ENCODE data around the gene EAF1. TPM values are rescaled to one million over a fixed set of nuclear protein-coding genes. Genes with fewer than 3 reads are reported as not detected.
"Not testable (repeated sequence)": the region's sequence is repeated elsewhere in the genome, so short reads cannot be mapped to it uniquely, and the experiment has no call there.

Gene EAF1
- total RNA-seq, 1 donor from 2014 or later: 7.8 TPM

DNA sequence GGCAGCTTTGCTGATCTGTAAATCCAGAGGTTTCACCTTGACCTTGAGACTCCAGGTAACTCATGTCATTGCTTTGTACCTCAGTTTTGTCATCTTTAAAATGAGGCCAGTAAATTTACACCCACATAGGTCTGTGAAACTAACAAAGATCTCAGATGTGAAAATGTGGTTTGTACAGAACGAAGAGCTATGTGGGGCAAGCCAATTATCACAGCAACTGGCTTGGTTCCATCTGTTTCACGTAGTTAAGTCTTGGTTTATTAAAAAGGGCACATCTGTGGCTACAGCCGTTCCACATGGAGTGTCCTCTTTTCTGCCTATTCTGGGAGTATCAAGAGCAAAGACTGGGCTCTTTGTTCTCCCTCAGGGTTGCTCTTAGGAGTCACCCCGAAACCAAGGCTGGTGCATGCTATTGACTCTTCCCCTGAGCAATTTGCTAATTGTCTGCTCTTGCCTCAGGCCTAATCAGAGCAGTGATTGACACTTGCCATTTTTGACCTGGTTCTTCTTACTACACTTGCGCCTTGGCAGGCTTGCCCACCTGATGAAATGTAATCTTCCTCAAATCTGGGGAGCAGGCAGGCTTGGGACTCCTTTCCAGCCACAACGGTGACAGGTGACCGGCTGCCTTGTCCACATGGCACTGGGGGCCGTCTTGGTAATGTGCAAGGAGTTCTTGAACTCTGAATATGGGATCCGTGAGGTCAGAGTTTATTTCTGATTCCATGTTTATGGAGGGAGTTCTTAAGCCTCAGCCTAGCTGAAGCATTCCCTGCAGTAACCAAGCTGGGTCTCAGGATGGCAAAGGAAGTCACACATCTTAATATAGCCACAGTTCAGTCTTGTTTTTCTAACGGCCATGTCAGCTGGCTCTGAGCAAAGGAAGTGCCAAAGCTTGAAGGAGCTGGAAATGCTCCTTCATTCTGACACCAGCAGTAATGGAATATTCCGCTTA lies 40.1 kb downstream of the EAF1 start:
- ATAC-seq (ENCODE audit: poor library complexity) (no peak), DNase-seq (no peak)
- intact Hi-C loops (cut with DNase I): no loop called here

DNA sequence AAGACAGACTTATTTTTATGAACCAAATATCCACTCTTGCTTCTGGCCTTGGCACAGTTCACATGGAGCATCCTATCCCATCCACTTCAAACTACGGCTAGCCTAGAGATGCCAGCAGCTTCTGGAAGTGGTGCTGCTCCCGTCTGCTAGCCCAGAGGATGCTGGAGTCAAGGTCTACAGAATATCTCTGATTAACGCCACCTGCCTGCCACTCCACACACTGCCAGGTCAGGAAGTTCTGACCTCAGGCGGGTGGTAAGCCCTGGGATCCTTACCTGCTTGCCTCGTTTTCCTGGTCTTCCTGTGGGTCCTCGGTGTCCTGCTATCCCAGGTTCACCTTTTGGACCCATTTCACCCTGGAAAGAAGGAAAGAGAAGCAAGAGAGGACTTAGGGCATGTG lies 42.9 kb downstream of the EAF1 start:
- ATAC-seq (ENCODE audit: poor library complexity): no peak
- no peak for DNase-seq
- intact Hi-C loops (cut with DNase I): no loop called here

- ATAC-seq (ENCODE audit: poor library complexity) (no peak), DNase-seq (no peak)
- intact Hi-C loops (cut with DNase I): no loop called here
Observed at GRCh38 chr3:15470849-15471248, 43.5 kb downstream of the EAF1 start.

DNA sequence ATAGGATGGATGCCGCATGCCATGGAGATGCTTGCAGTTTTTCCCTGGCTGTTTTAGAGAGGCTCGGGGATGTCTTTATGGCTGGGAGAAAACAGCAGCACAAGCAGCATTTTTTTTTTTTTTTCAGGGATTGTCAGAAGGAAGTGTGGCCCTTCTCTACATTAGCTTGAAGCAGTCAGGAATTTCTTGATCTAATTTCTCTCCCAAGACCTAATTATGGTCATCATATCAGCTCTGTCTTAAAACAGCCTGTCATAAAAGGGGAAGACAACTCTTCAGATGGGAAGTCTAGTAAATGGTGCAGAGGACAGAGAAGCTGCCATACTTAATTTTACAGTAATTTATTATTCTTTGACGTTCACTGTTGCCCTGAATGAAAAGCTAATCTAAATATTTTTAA lies 44.5 kb downstream of the EAF1 start:
- intact Hi-C loops (cut with DNase I): no loop called here
- no peak for ATAC-seq (ENCODE audit: poor library complexity)
- no peak for DNase-seq

DNA sequence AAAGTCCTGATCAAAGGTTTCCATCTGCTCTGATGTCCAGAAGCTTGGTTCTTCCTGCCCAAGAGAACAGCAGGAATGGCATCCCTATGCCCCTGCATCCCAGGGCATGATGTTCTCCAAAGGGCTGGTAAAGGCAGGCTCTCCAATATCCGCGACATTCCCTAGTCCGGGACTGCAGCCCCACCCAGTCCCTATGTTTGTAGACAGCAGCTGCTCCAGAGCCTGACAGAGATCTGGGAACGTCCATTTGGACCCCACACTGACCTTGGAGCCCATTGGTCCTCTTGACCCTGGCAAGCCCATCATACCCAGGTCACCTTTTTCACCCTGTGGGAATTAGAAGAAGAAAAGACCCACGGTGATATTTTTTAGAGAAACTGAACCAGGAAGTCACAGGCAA lies 47.8 kb downstream of the EAF1 start:
- ATAC-seq (ENCODE audit: poor library complexity) (no peak), DNase-seq (no peak)
- intact Hi-C loops (cut with DNase I): no loop called here

DNA sequence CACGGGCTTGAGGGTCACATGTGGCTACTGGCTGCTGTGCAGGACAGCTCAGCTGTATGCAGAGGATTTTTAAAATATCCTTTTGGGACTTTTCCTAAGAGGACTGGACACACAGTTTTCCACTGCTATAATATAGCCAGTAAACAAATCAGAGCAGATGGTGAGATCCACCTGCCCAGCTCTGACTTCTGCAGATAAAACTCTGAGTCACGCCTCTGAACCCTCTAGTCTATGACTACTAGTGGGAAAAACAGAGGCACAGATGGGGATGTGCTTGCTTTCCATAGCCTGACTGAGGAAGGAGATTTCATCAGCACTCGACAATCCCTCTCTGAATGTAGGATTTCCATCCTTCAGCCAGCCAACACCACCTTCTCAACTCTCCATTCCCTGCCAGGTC lies 49.0 kb downstream of the EAF1 start:
- ATAC-seq (ENCODE audit: poor library complexity) (peak; percentile 19), DNase-seq (no peak)

DNA sequence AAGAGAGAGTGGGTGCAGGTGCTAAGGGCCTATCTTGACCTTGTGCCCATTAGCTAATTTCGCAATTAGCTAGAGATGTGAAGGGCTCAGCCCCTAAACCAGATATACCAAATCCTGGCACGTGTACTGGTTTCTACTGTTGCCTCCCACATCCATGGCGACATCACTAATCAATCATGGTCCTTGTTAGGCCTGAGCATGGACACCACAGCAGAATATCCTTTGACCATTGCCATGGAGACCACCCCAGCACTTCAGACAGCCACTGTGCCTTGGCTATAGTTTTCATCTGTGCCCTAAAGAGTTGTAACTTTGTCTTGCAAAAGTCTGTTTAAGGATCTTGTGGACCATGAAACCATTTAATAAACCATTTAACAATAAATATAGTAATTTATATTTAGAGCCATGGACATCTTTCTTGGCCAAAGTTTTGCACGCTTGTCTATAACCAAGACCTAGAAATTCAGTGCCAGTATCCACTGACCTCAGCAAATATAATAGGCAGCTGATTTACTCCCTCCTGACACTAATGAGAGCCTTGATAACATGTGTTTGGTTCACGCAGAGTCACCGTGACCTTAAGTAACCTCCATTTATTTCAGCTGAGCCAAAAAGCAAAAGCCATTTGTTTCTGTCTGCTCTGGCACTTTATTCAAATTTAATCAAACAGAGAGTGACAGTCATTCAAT lies 50.7 kb downstream of the EAF1 start:
- intact Hi-C loops (cut with DNase I): no loop called here
- DNase-seq (no peak), ATAC-seq (ENCODE audit: poor library complexity) (peak; percentile 92)

More for the DNA sequence above, 49.0 kb downstream of the EAF1 start:
- intact Hi-C loops (cut with DNase I): no loop called here

- ATAC-seq (ENCODE audit: poor library complexity): no peak
- DNase-seq: no peak
- intact Hi-C loops (cut with DNase I): no loop called here
Observed at GRCh38 chr3:15478640-15478979, 51.2 kb downstream of the EAF1 start.

GRCh38 chr3:15479400-15480224 lies 52.2 kb downstream of the EAF1 start:
- DNase-seq (no peak), ATAC-seq (ENCODE audit: poor library complexity) (peak; percentile 8)
- intact Hi-C loops (cut with DNase I): no loop called here

DNA sequence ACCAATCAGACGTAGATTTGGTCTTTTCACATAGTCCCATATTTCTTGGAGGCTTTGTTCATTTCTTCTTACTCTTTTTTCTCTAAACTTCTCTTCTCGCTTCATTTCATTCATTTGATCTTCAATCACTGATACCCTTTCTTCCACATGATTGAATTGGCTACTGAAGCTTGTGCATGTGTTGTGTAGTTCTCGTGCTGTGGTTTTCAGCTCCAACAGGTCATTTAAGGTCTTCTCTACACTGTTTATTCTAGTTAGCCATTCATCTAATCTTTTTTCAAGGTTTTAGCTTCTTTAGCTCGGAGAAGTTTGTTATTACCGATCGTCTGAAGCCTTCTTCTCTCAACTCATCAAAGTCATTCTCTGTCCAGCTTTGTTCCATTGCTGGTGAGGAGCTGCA lies 57.2 kb downstream of the EAF1 start:
- intact Hi-C loops (cut with DNase I); ATAC-seq (ENCODE audit: poor library complexity); DNase-seq: not testable (repeated sequence)

GRCh38 chr3:15486020-15486419 lies 58.6 kb downstream of the EAF1 start:
- DNase-seq (no peak), ATAC-seq (ENCODE audit: poor library complexity) (no peak)
- intact Hi-C loops (cut with DNase I): no loop called here

- DNase-seq (no peak), ATAC-seq (ENCODE audit: poor library complexity) (no peak)
- intact Hi-C loops (cut with DNase I): no loop called here
Observed at GRCh38 chr3:15486979-15487378, 59.6 kb downstream of the EAF1 start.

GRCh38 chr3:15488002-15488401 lies 60.6 kb downstream of the EAF1 start:
- DNase-seq (no peak), ATAC-seq (ENCODE audit: poor library complexity) (no peak)
- intact Hi-C loops (cut with DNase I): no loop called here

DNA sequence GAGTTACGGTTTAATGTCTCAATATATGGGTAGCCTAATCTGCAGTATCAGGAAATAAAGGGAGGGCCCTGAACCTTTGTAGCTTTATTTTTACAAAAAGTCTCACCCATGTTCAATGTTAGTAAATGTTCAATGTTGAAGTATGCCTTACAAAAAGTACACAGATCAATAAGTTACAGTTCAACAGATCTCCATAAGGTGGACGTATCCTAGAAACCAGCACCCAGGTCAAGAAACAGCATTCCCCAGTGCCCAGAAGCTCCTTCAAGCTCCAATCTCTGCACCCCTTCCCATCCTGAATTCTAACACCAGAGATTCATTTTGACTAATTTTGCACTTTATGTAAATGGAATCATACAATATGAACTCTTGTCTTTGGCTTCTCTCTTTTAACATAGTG lies 62.8 kb downstream of the EAF1 start:
- intact Hi-C loops (cut with DNase I): no loop called here
- DNase-seq: no peak
- no peak for ATAC-seq (ENCODE audit: poor library complexity)

- intact Hi-C loops (cut with DNase I): no loop called here
- ATAC-seq (ENCODE audit: poor library complexity) (no peak), DNase-seq (no peak)
Observed at GRCh38 chr3:15491143-15491542, 63.7 kb downstream of the EAF1 start.

Other genes with a start within 250 kb of the EAF1 start
- gene CAPN7, start 221.4 kb upstream of the EAF1 start, total RNA-seq: 28.1 TPM
- 10.4 TPM for gene SH3BP5, start 95.0 kb upstream of the EAF1 start, total RNA-seq
- gene METTL6, start 54 bp upstream of the EAF1 start, total RNA-seq: 8.5 TPM
- 2.2 TPM for gene COLQ, start 94.1 kb downstream of the EAF1 start, total RNA-seq
- 14.4 TPM for gene HACL1, start 174.0 kb downstream of the EAF1 start, total RNA-seq
- 10.3 TPM for gene BTD, start 174.1 kb downstream of the EAF1 start, total RNA-seq